HG03575 (cell line): ENCODE results near the gene PAX5.

Experiments
- ATAC-seq: cut with Tn5 transposase; IDR thresholded peaks from one replicate; pipeline ENCODE4 v1.9.1; 2021; ENCODE audit not compliant: unreplicated experiment, insufficient number of reproducible peaks, low FRiP score; ENCODE audit errors: extremely low read depth

The PAX5 gene

DNA sequence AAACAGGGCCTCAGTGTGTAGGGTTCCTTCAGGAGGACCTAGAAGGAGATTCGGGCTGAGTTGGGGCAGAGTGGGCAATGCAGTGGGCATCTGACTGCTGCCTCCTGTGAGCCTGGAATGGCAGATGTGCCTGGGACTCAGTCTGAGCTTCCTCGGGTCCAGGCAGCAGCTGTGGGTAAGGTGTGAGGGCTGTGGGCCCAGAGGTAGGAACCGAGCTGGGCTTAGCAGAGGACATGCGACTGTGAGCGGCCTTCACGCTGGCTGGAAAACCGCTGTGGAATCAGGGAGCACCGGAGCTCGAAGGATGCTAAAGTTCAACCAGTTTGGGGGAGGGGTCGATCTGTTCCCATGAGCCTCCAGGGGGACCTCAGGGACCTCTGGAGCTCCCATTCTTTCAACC lies 137.0 kb downstream of the PAX5 start:
- ATAC-seq = no peak

DNA sequence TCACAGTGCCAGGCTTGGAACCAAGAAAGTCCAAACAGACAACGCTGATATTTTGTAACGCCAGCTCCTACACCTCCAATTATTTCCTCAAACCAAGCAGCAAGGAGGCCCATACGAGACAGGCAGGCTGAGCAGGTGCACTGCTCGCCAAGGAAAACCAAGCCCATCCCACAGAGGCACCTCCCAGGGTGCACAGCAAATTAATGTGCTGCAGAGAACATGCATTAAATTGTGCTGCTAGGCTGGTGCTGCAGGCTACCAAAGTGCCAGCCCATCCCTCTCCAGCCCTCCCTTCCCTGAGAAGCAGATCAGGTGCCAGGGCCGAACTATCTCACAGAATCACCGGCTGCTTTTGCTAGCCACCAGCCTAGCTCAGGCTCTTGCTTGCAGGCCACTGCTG lies 137.8 kb downstream of the PAX5 start:
- ATAC-seq = no peak

DNA sequence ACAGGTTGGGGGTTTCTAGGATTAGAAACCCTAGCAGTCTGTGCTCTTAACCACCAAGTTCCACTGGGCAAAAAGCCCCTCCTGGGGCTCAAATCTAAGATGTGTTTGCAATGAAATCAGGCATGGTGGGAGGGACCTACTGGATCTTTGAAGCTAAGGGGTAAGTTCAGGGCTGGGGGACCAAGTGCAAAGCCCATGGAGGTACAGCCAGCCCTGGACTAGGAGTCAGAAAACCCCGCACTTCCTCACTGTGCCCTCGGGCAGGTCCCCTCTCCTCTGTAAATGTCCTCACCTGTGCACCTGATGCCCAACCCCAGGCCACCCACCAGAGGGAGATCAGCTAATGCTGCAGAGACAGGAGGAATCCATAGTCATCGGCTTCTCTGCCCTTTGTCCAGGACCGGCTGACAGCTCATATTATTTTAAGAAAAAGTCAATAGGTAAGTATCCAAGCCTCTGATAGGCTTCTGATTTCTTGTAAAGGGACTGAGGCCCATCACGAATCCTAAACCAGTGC lies 138.3 kb downstream of the PAX5 start:
- ATAC-seq = no peak

DNA sequence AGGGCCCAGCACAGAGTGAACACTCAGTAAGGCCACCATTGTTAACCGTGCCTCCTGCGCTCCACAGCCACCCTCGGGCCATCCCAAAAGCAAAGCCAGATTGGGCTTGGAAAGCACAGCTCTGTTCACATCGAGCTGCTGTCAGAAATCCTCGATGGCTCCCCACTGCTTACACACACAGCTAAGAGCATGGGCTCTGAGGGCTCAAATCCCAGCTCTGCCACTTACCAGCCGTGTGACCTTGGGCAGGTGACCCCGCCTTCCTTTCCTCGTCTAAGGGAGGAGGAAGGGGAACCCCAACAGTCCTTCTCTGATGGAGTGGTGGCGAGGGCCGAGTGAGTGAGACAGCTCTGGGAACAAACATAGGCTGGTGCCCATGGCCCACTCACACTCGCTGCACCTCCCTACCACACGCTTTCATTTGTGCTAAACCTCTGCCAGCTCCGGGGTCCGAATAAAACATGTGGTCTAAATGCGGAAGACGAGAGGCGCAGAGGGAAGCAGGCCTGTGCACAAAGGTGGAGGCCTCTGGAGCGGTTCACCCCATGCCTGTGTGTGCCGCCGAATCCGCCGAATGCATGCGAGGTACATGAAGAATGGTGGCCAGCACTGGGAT lies 139.3 kb downstream of the PAX5 start:
- no peak for ATAC-seq

DNA sequence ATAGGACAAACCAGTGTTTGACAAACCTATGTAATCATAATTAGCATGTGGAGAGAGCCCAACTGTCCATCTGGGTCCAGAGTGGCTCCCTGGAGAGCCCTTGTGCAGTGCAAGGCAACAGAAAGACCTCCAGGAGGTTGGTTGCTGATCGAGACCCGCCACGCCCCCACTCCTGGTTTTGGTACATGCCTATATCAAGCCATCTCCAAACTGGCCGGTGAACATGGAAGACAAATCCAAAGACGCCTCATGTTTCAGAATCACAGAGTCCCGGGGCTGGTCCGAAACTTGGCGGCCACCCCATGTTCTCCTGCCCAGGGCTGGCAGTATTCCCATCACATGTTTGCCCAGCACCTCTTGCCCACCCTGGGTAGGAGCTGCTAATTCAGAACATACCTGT lies 140.2 kb downstream of the PAX5 start:
- no peak for ATAC-seq

DNA sequence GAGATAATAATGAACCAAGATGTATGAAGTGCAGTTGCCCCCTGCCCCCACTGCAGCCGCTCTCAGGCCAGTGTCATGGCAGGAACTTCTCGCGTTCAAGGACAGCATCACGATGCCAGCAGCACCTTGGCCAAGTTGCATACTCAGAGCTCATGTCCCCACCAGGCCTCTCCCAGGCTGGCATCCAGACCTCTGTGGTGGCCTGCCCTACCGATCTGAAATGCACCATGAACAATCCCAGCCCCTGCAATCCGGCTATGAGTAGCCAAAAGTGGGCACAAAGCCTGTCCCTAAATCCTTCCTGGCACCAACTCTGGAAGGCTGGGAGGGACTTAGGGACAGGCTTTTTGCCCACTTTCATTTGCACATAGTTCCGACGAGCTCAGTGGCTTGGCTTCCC lies 140.9 kb downstream of the PAX5 start:
- ATAC-seq = no peak

DNA sequence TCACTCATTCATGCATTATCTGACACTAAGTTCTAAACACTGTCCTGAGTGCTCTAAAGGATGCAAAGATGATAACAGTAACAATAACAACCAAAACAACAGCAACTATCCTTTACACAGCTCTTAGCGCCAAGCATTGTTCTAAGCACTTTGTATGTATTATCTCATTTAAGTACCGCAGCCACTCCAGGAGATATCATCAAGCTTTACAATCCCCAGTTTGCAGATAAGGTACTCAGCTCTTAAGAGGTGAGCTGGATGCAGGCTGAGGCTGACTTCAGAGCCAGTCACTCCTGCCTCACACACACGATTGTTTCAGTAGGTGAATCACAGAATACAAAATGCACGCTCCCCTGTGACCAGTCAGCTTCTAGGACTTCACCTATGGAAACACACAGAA lies 141.8 kb downstream of the PAX5 start:
- no peak for ATAC-seq

DNA sequence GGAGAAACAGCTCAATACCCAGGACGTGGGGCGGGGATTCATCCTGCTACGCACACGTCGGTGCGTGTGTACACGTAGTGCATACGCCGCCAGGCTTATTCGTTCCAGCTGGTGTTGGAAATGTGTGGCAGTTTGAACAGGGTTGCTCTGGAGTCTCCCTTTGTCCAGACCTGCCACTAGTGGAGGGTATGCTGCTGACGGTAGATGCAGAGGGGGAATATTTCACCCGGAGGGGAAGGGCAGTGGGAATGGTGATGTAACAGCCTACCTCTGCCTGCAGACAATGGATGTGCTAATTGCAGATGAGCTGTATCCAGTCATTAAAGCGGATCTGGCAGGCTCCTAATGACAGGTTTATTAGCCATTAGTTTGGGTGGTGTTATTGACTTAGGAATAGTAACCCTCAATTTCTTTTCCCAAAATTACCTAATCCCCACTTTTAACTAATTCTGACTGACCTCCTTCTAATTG lies 142.7 kb downstream of the PAX5 start:
- no peak for ATAC-seq

DNA sequence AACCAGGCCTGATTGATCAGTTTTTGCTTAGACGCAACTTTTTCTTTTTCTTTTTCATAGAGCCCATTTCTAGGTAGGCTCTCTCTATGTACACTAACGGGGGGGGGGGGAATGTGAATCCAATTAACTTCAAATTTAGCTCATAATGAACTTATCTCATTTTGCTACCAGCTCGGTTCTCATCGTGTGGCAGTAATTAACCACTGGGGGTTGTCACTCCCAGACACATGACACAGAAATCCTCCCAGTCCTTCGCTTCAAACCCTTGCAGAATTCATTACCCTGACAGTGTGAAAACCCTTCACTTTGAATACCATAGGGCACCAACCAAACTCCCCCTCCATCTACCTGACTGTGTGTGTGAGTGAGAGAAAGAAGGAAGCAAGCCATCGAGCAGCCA lies 144.2 kb downstream of the PAX5 start:
- ATAC-seq = no peak

DNA sequence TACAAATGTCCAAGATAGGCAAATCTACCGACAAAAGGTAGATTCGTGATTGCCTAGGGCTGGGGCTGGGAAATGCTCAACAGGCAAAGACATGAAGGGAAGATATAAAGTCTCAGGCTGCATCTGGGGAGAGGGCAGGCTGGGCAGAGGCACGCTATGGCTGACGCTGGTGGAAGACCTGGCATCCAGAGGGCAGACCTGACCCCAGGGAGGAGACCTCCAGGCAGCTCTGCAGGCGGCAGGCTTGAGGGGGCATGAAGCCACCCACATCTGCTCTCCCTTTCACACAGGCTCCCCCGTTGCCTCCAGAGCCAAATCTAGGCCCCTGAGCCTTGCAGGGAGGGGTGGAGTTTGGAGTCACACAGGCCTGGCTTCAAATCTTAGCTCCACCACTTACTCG lies 145.5 kb downstream of the PAX5 start:
- no peak for ATAC-seq

DNA sequence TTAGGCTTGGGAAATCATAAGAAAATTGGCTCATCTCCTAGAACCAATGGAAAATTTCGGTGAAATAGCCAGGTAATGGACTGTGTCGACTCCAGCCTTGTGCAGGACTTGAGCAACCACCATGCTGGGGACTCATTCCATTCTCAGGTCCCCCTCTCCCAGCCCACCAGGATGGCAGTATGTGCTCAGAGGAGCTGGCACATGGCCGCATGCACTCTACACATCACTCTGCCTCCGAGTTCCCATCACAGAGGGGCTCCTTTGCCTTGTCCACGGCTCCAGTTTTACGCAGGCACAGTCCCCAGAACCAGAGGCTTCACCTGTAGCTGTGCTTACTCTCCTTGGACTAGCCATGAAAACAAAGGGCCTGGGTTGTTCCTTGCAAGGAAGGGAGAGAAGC lies 149.3 kb downstream of the PAX5 start:
- no peak for ATAC-seq

DNA sequence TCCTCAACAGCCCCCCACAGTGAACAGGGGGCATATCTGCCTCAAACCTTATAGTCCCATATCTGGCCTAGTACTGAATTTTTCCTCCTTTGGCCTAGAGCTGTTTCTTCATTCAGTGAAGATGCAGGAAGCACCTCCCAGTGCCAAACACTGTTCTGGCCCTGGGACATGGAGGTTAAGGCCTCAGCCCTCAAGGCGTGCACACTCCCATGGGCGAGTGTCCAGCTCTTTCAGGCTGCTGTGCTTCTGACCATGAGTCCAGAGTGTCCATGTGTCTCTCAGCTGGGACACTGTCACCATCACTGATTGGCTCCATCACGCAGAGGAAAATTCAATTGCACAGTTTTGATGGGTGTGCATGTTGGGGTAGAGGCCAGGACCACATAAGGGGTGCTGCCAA lies 151.5 kb downstream of the PAX5 start:
- ATAC-seq = no peak

DNA sequence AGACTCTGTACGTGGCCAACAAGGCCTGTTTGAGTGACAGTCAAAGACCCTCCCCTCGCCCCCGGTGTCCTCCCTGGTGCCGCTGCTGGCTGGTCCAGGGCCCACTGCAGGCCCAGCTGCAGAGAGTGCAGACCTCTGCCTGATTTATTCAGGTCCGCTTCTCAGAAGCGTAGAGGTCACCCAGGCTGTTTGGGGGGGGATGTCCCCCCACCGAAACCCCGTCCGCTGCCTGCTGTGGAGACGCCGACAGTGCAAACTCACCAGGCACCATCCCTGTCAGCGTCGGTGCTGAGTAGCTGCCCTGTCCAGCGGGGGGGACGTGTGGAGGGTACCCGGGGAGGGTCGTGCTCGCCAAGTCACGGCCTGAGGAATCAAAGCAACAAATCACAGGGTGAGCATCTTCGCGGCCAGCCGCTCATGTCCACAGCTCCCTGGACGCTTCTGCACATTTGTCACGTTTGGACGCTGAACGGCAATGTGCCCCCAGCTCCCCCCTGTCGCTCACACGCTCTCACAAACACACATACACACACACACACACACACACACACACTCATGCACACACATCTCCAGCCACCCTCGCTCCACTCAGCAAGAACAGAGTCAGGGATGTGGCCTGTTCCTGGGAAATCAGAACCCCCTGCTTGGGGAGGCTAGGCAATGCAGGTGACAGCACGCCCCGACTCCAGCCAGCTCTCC lies 152.2 kb downstream of the PAX5 start:
- ATAC-seq = no peak

DNA sequence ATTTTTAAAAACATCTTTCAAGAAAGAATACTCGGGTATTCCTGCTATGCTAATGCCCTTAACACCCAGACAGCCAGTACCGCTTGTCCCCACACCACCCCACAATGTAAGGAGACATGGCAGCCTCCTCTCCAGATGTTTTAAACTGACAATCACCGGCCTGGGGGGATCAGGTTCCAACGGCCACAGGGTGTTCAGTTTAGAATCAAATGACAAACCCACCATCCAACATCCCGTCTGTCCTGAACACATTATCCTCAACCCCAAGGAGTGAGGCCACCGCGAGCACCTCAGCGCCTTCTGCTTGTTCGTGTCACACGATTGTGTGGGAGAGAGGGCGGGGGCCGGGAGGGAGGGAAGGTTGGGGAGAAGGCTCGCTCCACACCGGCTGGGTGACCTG lies 152.8 kb downstream of the PAX5 start:
- no peak for ATAC-seq

DNA sequence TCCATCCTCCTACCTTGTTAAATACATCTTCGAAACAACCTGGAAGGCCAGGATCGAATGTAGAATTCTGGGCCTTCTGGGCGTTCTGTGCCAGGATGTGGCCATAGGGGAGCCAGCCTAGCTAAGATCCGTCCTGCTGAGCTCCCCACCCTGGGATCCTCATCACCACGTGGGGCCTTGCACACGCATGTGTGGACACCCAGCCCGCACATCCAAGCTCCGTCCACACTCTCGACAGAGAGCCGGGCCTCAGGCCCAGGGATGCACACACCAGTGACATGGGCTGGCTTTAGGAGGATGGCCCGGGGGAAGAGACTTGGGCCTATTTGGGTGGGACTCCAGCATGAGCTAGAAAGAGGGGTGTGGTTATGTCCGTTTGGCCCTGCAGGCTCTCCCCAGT lies 154.0 kb downstream of the PAX5 start:
- ATAC-seq = no peak

DNA sequence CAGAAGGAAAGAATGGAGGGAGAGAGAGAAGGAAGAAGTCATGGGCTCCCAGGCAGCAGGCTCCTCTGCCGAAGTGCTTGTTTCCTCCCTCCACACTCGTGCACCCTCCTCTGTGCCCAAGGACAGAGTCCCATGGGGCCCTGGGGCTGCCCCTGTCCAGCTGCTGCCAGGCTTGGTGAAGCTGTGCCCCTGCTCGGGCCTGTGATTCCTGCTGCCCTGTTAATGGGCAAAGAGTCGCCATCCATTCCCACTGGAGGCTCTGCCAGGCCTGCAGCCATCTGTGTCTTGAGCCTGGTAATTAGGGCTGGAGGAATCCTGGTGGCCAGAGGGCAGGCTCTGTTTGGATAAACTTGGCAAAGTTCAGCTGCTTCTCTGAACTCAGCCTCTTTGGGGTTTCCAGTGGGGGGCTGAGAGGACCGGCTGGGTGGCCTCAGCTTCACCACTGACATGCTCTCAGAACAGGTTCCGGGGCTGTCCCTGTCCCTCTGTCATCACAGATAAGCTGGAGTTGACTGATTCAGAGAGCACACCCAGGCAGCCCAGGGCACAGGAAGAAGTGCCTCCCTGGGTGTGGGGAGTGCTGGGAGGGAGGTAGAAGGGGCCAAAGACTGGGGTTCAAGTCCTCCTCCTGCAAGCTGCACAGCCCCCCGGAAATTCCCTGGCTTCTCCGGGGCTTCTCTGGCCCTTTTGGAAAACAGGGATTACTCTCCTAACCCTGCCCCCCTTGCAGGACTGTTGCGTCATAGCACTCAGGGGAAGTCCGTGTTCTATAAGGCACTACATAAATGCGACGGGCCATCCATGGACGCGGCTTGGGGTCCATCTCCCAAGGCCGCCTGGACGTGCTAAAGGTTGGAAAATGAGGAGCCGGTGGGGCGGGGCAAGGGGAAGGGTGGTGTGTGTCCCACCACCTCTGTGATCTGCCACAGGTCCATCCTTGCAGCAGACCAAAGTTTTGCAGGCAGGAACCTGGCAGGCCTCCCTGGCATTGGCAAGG lies 154.8 kb downstream of the PAX5 start:
- ATAC-seq = no peak

DNA sequence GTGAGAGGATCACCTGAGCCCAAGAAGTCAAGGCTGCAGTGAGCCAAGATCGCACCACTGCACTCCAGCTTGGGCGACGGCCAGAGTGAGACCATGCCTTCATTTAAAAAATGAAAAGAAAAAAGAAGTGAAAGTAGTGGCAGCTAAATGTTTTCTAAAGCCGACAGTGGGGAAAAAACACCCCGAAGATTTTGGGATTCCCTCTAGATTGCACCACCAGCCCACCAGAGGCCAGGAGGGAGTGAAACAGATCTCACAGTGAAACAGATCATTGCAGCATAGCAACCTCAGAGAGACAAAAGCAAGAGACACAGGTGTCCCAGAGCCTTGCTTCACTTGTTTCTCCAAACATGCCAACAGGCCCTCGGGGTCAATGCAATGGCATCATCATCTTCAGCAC lies 156.8 kb downstream of the PAX5 start:
- no peak for ATAC-seq

DNA sequence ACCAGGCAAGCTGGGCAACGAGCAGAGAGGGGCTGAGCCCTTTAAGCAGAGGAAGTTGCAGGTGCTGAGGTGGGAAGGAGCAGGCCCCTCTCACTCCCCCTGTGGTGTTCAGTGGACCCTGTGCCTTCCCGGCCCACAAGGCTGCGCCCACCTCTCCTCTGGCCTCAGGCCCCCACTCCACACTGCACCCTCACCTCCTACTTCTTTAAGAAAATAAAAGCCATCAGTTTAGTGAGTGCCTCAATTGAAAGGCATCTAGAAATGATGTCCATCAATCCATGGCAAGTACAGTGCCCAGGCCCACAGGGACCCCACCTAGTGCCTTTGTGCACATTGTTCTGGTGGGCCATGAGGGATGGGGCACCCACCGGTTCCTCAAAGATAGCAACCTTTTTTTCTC lies 158.0 kb downstream of the PAX5 start:
- ATAC-seq = no peak

DNA sequence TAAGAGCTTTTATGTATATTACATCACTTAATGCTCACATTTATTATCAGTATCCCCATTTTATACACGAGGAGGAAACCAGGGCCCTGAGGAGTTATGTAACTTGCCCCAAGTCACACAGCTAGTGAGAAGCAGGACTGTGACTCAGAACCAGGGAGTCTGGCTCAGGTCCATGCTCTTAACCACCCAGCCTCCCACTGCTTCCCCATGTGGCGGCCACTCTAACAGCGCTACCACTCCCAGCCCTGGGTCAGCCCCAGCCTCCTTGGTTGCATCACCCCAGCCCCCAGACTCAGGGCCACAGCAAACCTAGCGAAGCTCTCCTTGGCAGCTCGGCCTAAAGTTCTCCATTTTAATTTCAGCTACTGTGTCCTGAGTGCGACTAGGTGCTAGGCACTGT lies 159.1 kb downstream of the PAX5 start:
- ATAC-seq = no peak

DNA sequence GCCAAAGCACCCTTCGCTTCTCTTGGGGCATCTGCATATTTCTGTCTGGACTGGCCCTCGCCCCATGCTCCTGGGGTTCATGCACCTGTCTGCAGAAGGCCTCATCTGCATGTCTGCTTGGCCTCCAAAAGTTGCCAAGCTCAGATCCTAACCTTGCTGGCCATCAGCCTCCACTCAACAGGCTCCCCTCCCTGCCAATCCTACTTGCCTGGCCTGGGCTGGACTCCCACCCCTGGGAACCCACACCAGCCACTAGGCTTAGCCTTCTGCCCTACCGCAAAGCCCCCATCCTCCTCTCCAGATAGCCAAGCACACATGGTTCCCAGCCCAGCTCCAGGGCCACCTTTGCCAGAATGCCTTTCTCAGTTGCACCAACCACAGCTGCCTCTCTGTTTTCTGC lies 159.8 kb downstream of the PAX5 start:
- no peak for ATAC-seq
